Muscle of arm (tissue), 14 donors: ENCODE data around the gene SLCO4A1. TPM values are rescaled to one million over a fixed set of nuclear protein-coding genes. Genes with fewer than 3 reads are reported as not detected.

Source experiments
- DNase-seq: peaks from one replicate; pipeline ENCODE4 v3.0.0-alpha.2; 2013
- long read RNA-seq, 11 donors: transcript quantifications; one replicate each; lab custom pipeline, GENCODE V29; 2026
- polyA plus RNA-seq, 12 donors: library from polyadenylated mRNA; unstranded; fragments of 120-200 nt; gene quantifications; one replicate each; pipeline ENCODE4 v1.2.1, GENCODE V29; 2013; ENCODE audit not compliant: insufficient read length in 12 of 12

The SLCO4A1 gene
- 1 to 10 TPM in 2 of 12 donors, under 1 TPM in 8, not detected in 2; 0.34 to 2.1 (median 0.60) TPM for polyA plus RNA-seq
- long read RNA-seq, donor 1: 0 reads
- long read RNA-seq, donor 2: 0 reads
- long read RNA-seq, donor 3: 0 reads
- long read RNA-seq, donor 4: 0 reads
- long read RNA-seq, donor 5: 0 reads
- long read RNA-seq, donor 6: 0 reads
- long read RNA-seq, donor 7: 0 reads
- long read RNA-seq, donor 8, partial matches to known transcripts: 0 of 1 reads
- long read RNA-seq, donor 8, other reads (novel, unspliced or antisense): 0 of 1 reads
- long read RNA-seq, donor 9: 0 reads
- long read RNA-seq, donor 10, partial matches to known transcripts: 0 of 1 reads
- long read RNA-seq, donor 10, other reads (novel, unspliced or antisense): 0 of 1 reads
- long read RNA-seq, donor 11: 0 reads

GRCh38 chr20:62642051-62642665 is at the start of gene SLCO4A1:
SLCO4A1 (plus strand) TSS chr20:62642503; CDS start chr20:62656455, 13,952 bp downstream.
- DNase-seq: no peak

GRCh38 chr20:62592506-62593177 is 49.7 kb upstream of the SLCO4A1 start:
- DNase-seq: no peak

- no peak for DNase-seq
Observed at GRCh38 chr20:62593616-62594015, 48.7 kb upstream of the SLCO4A1 start.

- no peak for DNase-seq
Observed at GRCh38 chr20:62595069-62595468, 47.2 kb upstream of the SLCO4A1 start.

- DNase-seq: no peak
Observed at GRCh38 chr20:62595491-62595890, 46.8 kb upstream of the SLCO4A1 start.

GRCh38 chr20:62596486-62596885 is 45.8 kb upstream of the SLCO4A1 start:
- DNase-seq: no peak

GRCh38 chr20:62596921-62597320 is 45.4 kb upstream of the SLCO4A1 start:
- no peak for DNase-seq

- DNase-seq: no peak
Observed at GRCh38 chr20:62597416-62598115, 44.7 kb upstream of the SLCO4A1 start.

GRCh38 chr20:62598761-62599194 is 43.5 kb upstream of the SLCO4A1 start:
- DNase-seq: no peak

- no peak for DNase-seq
Observed at GRCh38 chr20:62599216-62600110, 42.8 kb upstream of the SLCO4A1 start.

- no peak for DNase-seq
Observed at GRCh38 chr20:62601172-62601571, 41.1 kb upstream of the SLCO4A1 start.

GRCh38 chr20:62601714-62602113 is 40.6 kb upstream of the SLCO4A1 start:
- DNase-seq: no peak

- DNase-seq: no peak
Observed at GRCh38 chr20:62602550-62602949, 39.8 kb upstream of the SLCO4A1 start.

- DNase-seq: no peak
Observed at GRCh38 chr20:62603021-62603906, 39.0 kb upstream of the SLCO4A1 start.

GRCh38 chr20:62603907-62604785 is 38.2 kb upstream of the SLCO4A1 start:
- no peak for DNase-seq

- DNase-seq: no peak
Observed at GRCh38 chr20:62604796-62605195, 37.5 kb upstream of the SLCO4A1 start.

GRCh38 chr20:62605236-62605943 is 36.9 kb upstream of the SLCO4A1 start:
- no peak for DNase-seq

GRCh38 chr20:62606016-62606415 is 36.3 kb upstream of the SLCO4A1 start:
- no peak for DNase-seq
